BE2C (cell line): ENCODE measurements around the gene FOXR2. TPM values are rescaled to one million over a fixed set of nuclear protein-coding genes. Genes with fewer than 3 reads are reported as not detected.

Experiments used
- DNase-seq: peaks from one replicate; pipeline ENCODE4 v3.0.0-alpha.2; 2020
- H3K27me3 ChIP-seq: fragments of 250-450 bp; sonication (Bioruptor Pico); 2 replicates; pipeline ENCODE4 v1.5.1; 2020; ENCODE audit warnings: mild to moderate bottlenecking
- H3K36me3 ChIP-seq: fragments of 250-450 bp; sonication (Bioruptor Pico); 2 replicates; pipeline ENCODE4 v1.5.1; 2020; ENCODE audit warnings: mild to moderate bottlenecking
- H3K4me1 ChIP-seq: fragments of 250-450 bp; sonication (Bioruptor Pico); 2 replicates; pipeline ENCODE4 v1.5.1; 2020
- H3K4me3 ChIP-seq: 2 replicates; pipeline ENCODE4 v1.5.1; 2011; ENCODE audit warnings: low read depth, low read length
- H3K9me3 ChIP-seq: fragments of 250-450 bp; sonication (Bioruptor Pico); 2 replicates; pipeline ENCODE4 v1.5.1; 2020
- CTCF ChIP-seq: IDR thresholded peaks from 2 replicates; pipeline ENCODE4 v1.5.1; 2012; ENCODE audit warnings: mild to moderate bottlenecking, low read depth, low read length
- polyA plus RNA-seq: library from polyadenylated mRNA; unstranded; fragments of >200 nt; gene quantifications from one replicate; pipeline ENCODE4 v1.2.1, GENCODE V29; 2012; ENCODE audit warnings: low read depth, missing spikeins; ENCODE audit not compliant: insufficient read length, insufficient read depth

The FOXR2 gene
- polyA plus RNA-seq: 0.68 TPM

GRCh38 chrX:55623100-55623499 is at the start of gene FOXR2:
FOXR2 (plus strand) TSS chrX:55623400; CDS start chrX:55623712, 312 bp downstream.
- TF ChIP-seq CTCF: no peak
- Histone ChIP-seq H3K4me3 (no peak within 1 kb of the TSS), H3K4me1 (no peaks in the 10 kb centered on the region), H3K36me3 (no peaks in the 10 kb centered on the region), H3K9me3 (no peaks in the 10 kb centered on the region), H3K27me3 (no peaks in the 10 kb centered on the region)
- no peak for DNase-seq

- H3K4me3 ChIP-seq: no peak overlapping the region
- H3K27me3 ChIP-seq: no peaks in the 10 kb centered on the region
- no peaks in the 10 kb centered on the region for H3K9me3 ChIP-seq
- DNase-seq: no peak
- H3K4me1 ChIP-seq: no peaks in the 10 kb centered on the region
- TF ChIP-seq CTCF: no peak
- H3K36me3 ChIP-seq: no peaks in the 10 kb centered on the region
Observed at GRCh38 chrX:55579115-55579514, 44.1 kb upstream of the FOXR2 start.

GRCh38 chrX:55582447-55582846 is 40.8 kb upstream of the FOXR2 start:
- H3K36me3 ChIP-seq: no peaks in the 10 kb centered on the region
- no peaks in the 10 kb centered on the region for H3K4me1 ChIP-seq
- no peak for DNase-seq
- TF ChIP-seq CTCF: no peak
- H3K9me3 ChIP-seq: no peaks in the 10 kb centered on the region
- no peaks in the 10 kb centered on the region for H3K27me3 ChIP-seq
- H3K4me3 ChIP-seq: no peak overlapping the region

- Histone ChIP-seq H3K9me3 (no peaks in the 10 kb centered on the region), H3K27me3 (no peaks in the 10 kb centered on the region)
- no peak for TF ChIP-seq CTCF
Observed at GRCh38 chrX:55593296-55593695, 29.9 kb upstream of the FOXR2 start.

GRCh38 chrX:55593756-55594257 is 29.4 kb upstream of the FOXR2 start:
- H3K27me3 ChIP-seq: no peaks in the 10 kb centered on the region
- no peaks in the 10 kb centered on the region for H3K36me3 ChIP-seq
- TF ChIP-seq CTCF: no peak
- DNase-seq: no peak
- no peaks in the 10 kb centered on the region for H3K4me1 ChIP-seq
- no peak overlapping the region for H3K4me3 ChIP-seq
- no peaks in the 10 kb centered on the region for H3K9me3 ChIP-seq

More at GRCh38 chrX:55593296-55593695, 29.9 kb upstream of the FOXR2 start:
- DNase-seq: no peak
- no peaks in the 10 kb centered on the region for H3K4me1 ChIP-seq
- no peaks in the 10 kb centered on the region for H3K36me3 ChIP-seq
- H3K4me3 ChIP-seq: no peak overlapping the region

GRCh38 chrX:55598333-55598732 is 24.9 kb upstream of the FOXR2 start:
- Histone ChIP-seq H3K27me3 (no peaks in the 10 kb centered on the region), H3K36me3 (no peaks in the 10 kb centered on the region), H3K4me1 (no peaks in the 10 kb centered on the region), H3K4me3 (no peak overlapping the region), H3K9me3 (no peaks in the 10 kb centered on the region)
- TF ChIP-seq CTCF: no peak
- no peak for DNase-seq
